ENCODE data around the gene BBS12.

GRCh38 chr4:122700178-122700725 is 32.3 kb upstream of the BBS12 start:
- TF ChIP-seq, protein P1, sequence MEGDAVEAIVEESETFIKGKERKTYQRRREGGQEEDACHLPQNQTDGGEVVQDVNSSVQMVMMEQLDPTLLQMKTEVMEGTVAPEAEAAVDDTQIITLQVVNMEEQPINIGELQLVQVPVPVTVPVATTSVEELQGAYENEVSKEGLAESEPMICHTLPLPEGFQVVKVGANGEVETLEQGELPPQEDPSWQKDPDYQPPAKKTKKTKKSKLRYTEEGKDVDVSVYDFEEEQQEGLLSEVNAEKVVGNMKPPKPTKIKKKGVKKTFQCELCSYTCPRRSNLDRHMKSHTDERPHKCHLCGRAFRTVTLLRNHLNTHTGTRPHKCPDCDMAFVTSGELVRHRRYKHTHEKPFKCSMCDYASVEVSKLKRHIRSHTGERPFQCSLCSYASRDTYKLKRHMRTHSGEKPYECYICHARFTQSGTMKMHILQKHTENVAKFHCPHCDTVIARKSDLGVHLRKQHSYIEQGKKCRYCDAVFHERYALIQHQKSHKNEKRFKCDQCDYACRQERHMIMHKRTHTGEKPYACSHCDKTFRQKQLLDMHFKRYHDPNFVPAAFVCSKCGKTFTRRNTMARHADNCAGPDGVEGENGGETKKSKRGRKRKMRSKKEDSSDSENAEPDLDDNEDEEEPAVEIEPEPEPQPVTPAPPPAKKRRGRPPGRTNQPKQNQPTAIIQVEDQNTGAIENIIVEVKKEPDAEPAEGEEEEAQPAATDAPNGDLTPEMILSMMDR (IDR thresholded peaks at IDR 0.05), result no peak
- TF ChIP-seq POLR2A (IDR thresholded peaks at IDR 0.05), result no peak

Data from lower leg skin (tissue), 3 donors.